BLaER1 (cell line): ENCODE measurements around the gene SIRPD.

Source experiments
- H3K27ac ChIP-seq: shearing (Covaris generic); formaldehyde crosslinking; 2 replicates; pipeline ENCODE4 v1.8.1; 2022
- H3K27me3 ChIP-seq: shearing (Covaris generic); formaldehyde crosslinking; 2 replicates; pipeline ENCODE4 v1.8.1; 2022
- H3K36me3 ChIP-seq: shearing (Covaris generic); formaldehyde crosslinking; 2 replicates; pipeline ENCODE4 v1.8.1; 2022
- H3K4me1 ChIP-seq: shearing (Covaris generic); formaldehyde crosslinking; 2 replicates; pipeline ENCODE4 v1.8.1; 2022
- H3K4me2 ChIP-seq: shearing (Covaris generic); formaldehyde crosslinking; 2 replicates; pipeline ENCODE4 v1.8.1; 2022
- H3K4me3 ChIP-seq: shearing (Covaris generic); formaldehyde crosslinking; 2 replicates; pipeline ENCODE4 v1.8.1; 2022
- H3K9ac ChIP-seq: shearing (Covaris generic); formaldehyde crosslinking; 2 replicates; pipeline ENCODE4 v1.8.1; 2022
- H3K9me3 ChIP-seq: shearing (Covaris generic); formaldehyde crosslinking; 2 replicates; pipeline ENCODE4 v1.8.1; 2022
- H4K20me1 ChIP-seq: shearing (Covaris generic); formaldehyde crosslinking; 2 replicates; pipeline ENCODE4 v1.8.1; 2022
- Cebpa-rat ChIP-seq: shearing (Covaris generic); IDR thresholded peaks from 2 replicates; pipeline ENCODE4 v1.8.1; 2022

Gene SIRPD

GRCh38 chr20:1569415-1569881 is 11.9 kb upstream of the SIRPD start:
- Histone ChIP-seq H4K20me1 (no peaks in the 10 kb centered on the region), H3K9me3 (no peaks in the 10 kb centered on the region), H3K27ac (no peak overlapping the region), H3K36me3 (no peaks in the 10 kb centered on the region), H3K9ac (no peak overlapping the region), H3K4me2 (no peak overlapping the region), H3K27me3 (no peaks in the 10 kb centered on the region), H3K4me3 (no peak overlapping the region), H3K4me1 (no peaks in the 10 kb centered on the region)
- TF ChIP-seq Cebpa-rat = no peak

DNA sequence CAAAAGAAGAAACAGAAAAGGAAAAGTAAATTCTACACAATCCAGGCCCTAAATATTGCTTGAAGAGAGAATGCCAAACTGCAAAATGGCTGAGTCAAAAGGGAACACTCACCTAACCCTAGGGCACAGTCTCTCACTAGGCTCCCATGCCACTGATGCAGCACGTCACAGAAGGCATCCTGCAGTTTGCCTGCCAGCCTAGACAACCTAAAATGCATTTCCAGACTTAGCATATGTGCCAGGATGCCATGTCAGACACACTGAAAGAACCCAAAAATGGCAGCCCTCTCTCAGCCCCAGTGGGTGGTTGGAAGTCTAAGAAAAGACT is 10.6 kb upstream of the SIRPD start:
- Histone ChIP-seq H3K36me3 (no peaks in the 10 kb centered on the region), H3K4me3 (no peak overlapping the region), H3K27me3 (no peaks in the 10 kb centered on the region), H3K4me2 (peak overlapping the region; percentile 7; the same call in 1 of the 2 replicates), H3K9me3 (0 out of 2 replicates have a peak, but pooled peaks cover 4% of the 10 kb centered on the region), H3K27ac (no peak overlapping the region), H3K9ac (no peak overlapping the region), H4K20me1 (no peaks in the 10 kb centered on the region), H3K4me1 (no peaks in the 10 kb centered on the region)
- no peak for TF ChIP-seq Cebpa-rat

DNA sequence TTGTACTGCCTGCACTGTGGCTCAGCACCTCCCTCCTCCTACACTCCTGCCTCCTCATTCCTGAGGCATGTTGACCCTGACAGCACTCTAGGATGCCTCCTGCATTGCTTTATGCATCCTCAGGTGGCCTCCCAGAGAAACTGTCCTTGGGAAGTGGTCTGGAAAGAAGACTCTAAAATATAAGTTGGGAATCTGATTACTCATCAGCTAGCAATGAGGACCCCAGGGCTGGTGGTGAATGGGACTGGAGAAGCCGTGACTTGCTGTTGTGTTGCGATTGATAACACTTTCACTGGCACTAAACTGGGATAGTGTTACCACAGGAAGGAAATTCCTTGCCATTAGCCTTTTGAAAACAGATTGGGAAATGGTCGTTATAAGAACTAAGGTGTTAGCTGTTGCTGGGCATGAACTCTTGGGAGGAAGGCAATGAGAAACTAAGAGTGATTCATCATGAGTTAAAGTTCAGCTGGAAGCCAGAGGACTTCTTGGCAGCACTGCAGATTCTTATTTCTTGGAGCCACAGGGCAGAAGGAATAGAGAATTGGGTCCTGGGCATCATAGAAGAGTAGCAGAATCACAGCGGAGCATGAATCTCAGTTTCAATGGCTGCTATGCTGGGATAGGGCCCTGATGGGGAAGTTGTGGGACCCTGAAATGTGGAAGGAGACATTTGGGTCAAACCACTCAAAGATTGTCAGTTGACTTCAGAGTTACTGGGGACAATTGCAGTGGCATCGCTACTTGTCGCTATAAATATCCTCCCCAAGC is 10.1 kb upstream of the SIRPD start:
- H3K9ac ChIP-seq = no peak overlapping the region
- H3K36me3 ChIP-seq = no peaks in the 10 kb centered on the region
- H3K27ac ChIP-seq = no peak overlapping the region
- no peaks in the 10 kb centered on the region for H3K4me1 ChIP-seq
- 0 out of 2 replicates have a peak, but pooled peaks cover 4% of the 10 kb centered on the region for H3K9me3 ChIP-seq
- no peak overlapping the region for H3K4me3 ChIP-seq
- no peak for TF ChIP-seq Cebpa-rat
- H4K20me1 ChIP-seq = no peaks in the 10 kb centered on the region
- no peaks in the 10 kb centered on the region for H3K27me3 ChIP-seq
- peak overlapping the region; percentile 7; the same call in 1 of the 2 replicates for H3K4me2 ChIP-seq

DNA sequence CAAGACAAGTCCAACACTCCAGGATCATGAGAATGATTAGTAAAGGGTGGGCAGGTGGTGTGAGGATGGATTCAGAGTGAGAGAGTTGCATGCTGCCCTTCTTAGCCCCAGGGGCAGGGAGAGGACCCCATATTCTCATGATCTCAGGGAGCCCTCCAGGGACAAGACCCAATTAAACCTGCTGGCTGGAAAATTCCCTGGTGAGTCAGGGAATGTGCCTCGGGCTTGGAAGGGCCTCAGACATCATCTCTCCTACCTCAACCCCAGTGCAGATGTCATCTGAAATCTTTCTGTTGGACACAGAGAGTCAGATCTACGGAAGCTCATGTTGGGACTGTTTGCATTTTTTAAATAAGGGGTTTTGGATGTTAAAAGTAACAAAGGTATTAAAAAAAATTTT is 9.2 kb upstream of the SIRPD start:
- H3K4me3 ChIP-seq = no peak overlapping the region
- no peak for TF ChIP-seq Cebpa-rat
- no peaks in the 10 kb centered on the region for H4K20me1 ChIP-seq
- H3K27ac ChIP-seq = no peak overlapping the region
- H3K9ac ChIP-seq = no peak overlapping the region
- no peak overlapping the region for H3K4me2 ChIP-seq
- no peaks in the 10 kb centered on the region for H3K27me3 ChIP-seq
- no peaks in the 10 kb centered on the region for H3K4me1 ChIP-seq
- H3K36me3 ChIP-seq = no peaks in the 10 kb centered on the region
- 0 out of 2 replicates have a peak, but pooled peaks cover 4% of the 10 kb centered on the region for H3K9me3 ChIP-seq

DNA sequence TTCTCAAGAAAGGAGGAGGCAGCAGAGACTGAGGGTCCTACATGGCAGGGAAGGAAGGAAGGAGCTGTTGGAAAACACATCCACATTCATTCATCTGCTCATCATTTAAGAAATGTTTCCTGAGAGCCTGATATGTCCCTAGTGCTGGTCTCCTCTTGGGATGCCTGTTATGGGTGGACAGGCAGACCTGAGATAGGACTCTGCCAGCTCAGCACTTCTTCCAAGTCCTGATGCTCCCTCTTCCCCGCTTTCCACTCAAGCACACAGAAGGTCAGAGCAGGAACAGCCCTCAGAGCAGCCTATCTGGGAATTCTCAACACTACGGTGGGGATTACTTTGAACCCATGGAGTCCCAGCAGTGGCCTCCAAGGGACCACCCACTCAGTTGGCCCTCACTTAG is 8.0 kb upstream of the SIRPD start:
- H3K9me3 ChIP-seq = 0 out of 2 replicates have a peak, but pooled peaks cover 4% of the 10 kb centered on the region
- H4K20me1 ChIP-seq = no peaks in the 10 kb centered on the region
- H3K27me3 ChIP-seq = no peaks in the 10 kb centered on the region
- H3K4me2 ChIP-seq = no peak overlapping the region
- TF ChIP-seq Cebpa-rat = no peak
- no peaks in the 10 kb centered on the region for H3K4me1 ChIP-seq
- no peak overlapping the region for H3K9ac ChIP-seq
- no peak overlapping the region for H3K4me3 ChIP-seq
- H3K36me3 ChIP-seq = no peaks in the 10 kb centered on the region
- H3K27ac ChIP-seq = no peak overlapping the region

- no peaks in the 10 kb centered on the region for H3K27me3 ChIP-seq
- no peaks in the 10 kb centered on the region for H4K20me1 ChIP-seq
- H3K4me2 ChIP-seq = no peak overlapping the region
- TF ChIP-seq Cebpa-rat = no peak
- no peaks in the 10 kb centered on the region for H3K4me1 ChIP-seq
- 0 out of 2 replicates have a peak, but pooled peaks cover 4% of the 10 kb centered on the region for H3K9me3 ChIP-seq
- no peaks in the 10 kb centered on the region for H3K36me3 ChIP-seq
- H3K27ac ChIP-seq = no peak overlapping the region
- no peak overlapping the region for H3K9ac ChIP-seq
- no peak overlapping the region for H3K4me3 ChIP-seq
Observed at GRCh38 chr20:1563598-1563997, 6.1 kb upstream of the SIRPD start.

DNA sequence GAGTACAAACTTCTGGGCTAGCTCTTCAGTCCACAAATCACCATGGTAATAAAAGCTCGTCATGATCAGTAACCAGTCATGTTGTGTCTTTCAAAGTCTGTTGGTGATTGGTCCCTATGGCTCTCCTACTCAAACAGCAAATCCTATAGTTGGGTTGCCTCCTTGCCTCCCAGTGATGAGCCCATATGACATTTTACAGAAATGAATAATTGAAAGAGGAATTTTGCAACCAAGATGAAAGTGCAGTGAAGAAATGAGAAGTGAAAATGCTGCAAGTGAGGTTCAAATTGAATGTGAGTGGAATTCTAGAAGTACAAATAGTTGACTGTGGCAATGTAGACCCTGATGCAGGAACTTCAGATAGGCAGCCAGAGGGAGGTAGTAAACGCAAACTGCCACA is 5.1 kb upstream of the SIRPD start:
- Histone ChIP-seq H3K9me3 (0 out of 2 replicates have a peak, but pooled peaks cover 4% of the 10 kb centered on the region), H3K27me3 (no peaks in the 10 kb centered on the region), H3K4me1 (no peaks in the 10 kb centered on the region), H4K20me1 (no peaks in the 10 kb centered on the region), H3K4me3 (no peak overlapping the region), H3K9ac (no peak overlapping the region), H3K27ac (no peak overlapping the region), H3K36me3 (no peaks in the 10 kb centered on the region), H3K4me2 (no peak overlapping the region)
- no peak for TF ChIP-seq Cebpa-rat

GRCh38 chr20:1561350-1561749 is 3.8 kb upstream of the SIRPD start:
- TF ChIP-seq Cebpa-rat = no peak
- no peak overlapping the region for H3K4me3 ChIP-seq
- no peaks in the 10 kb centered on the region for H4K20me1 ChIP-seq
- no peak overlapping the region for H3K4me2 ChIP-seq
- no peak overlapping the region for H3K9ac ChIP-seq
- no peak overlapping the region for H3K27ac ChIP-seq
- H3K9me3 ChIP-seq = 0 out of 2 replicates have a peak, but pooled peaks cover 4% of the 10 kb centered on the region
- no peaks in the 10 kb centered on the region for H3K4me1 ChIP-seq
- H3K27me3 ChIP-seq = no peaks in the 10 kb centered on the region
- no peaks in the 10 kb centered on the region for H3K36me3 ChIP-seq

DNA sequence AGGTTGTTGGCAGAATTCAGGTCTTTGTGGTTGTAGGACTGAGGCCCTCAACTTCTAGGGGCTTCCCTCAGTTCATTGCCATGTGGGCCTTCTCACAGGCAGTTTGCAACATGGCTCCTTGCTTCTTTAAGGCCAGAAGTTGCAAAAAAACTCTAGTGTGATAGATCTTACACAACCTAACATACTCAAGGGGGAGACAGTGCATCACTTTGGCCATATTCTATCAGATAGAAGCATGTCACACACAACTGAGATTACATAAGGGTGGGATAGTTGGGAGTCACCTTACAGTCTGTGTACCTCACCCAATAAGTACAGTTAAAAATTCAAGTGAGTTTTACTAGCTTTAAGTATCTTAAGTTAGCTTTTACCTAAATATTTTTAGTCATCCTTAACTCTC is 1.6 kb downstream of the SIRPD start:
- Histone ChIP-seq H3K9ac (no peak overlapping the region), H4K20me1 (no peaks in the 10 kb centered on the region), H3K27ac (no peak overlapping the region), H3K4me2 (no peak overlapping the region), H3K36me3 (no peaks in the 10 kb centered on the region), H3K27me3 (no peaks in the 10 kb centered on the region), H3K4me3 (no peak overlapping the region), H3K9me3 (peaks cover 4% of the 10 kb centered on the region), H3K4me1 (no peaks in the 10 kb centered on the region)
- no peak for TF ChIP-seq Cebpa-rat

GRCh38 chr20:1539816-1540419 is 17.6 kb downstream of the SIRPD start:
- TF ChIP-seq Cebpa-rat = no peak
- Histone ChIP-seq H3K36me3 (no peaks in the 10 kb centered on the region), H4K20me1 (no peaks in the 10 kb centered on the region), H3K9me3 (no peaks in the 10 kb centered on the region), H3K27ac (no peak overlapping the region), H3K9ac (no peak overlapping the region), H3K4me1 (peaks cover 27% of the 10 kb centered on the region), H3K27me3 (no peaks in the 10 kb centered on the region), H3K4me2 (no peak overlapping the region), H3K4me3 (no peak overlapping the region)
